ENCODE measurements around the gene MS4A2.
"Not testable (repeated sequence)": the region's sequence is repeated elsewhere in the genome, so short reads cannot be mapped to it uniquely, and the experiment has no call there.

MS4A2 gene

DNA sequence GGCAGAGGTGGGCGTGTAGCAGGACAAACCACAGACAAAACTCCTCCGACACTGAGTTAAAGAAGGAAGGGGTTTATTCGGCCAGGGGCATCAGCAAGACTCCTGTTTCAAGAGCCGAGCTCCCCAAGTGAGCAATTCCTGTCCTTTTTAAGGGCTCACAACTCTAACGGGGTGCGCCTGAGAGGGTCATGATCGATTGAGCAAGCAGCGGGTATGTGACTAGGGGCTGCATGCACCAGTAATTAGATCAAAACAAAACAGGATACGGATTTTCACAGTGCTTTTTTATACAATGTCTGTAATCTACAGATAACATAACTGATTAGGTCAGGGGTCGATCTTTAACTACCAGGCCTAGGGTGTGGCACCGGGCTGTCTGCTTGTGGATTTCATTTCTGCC lies 12.9 kb downstream of the MS4A2 start:
- not testable (repeated sequence) for DNase-seq (ENCODE audit: low read depth)

GRCh38 chr11:60104471-60105115 lies 16.1 kb downstream of the MS4A2 start:
- DNase-seq (ENCODE audit: low read depth), result not testable (repeated sequence)

- not testable (repeated sequence) for DNase-seq (ENCODE audit: low read depth)
Measured at GRCh38 chr11:60108631-60109030, 20.2 kb downstream of the MS4A2 start.

- no peak for DNase-seq (ENCODE audit: low read depth)
Measured at GRCh38 chr11:60111793-60112192, 23.3 kb downstream of the MS4A2 start.

DNA sequence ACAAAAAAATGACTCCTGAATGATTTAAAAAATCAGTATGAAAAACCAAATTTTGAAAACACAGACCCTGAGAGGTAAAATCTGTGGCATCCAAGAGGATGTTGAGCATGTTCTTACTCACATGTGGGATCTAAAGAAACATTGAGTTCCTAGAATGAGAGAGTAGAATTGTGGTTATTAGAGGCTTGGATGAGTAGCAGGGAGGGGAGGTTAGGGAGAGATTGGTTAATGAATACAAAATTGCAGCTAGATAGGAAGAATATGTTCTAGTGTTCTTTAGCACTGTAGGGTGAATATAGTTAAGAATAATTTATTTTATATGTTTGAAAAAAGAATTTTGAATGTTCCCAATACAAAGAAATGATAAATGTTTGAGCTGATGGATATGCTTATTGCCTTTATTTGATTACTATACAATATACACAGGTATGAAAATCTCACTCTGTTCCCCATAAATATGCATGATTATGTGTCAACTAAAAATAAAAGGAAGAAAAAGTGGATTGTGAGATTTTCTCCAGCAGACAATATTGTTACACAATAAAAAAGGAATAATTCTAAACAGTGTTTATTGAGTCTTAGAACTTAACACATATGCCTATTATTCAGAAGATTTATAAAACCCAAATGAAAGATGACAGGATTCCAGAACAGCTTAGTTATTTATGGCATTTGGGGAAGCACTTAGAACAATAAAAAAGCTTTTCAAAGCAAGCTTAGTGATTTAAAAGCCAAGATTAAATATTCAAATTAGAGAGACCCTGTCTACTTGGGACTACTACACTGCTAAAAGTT lies 28.7 kb downstream of the MS4A2 start:
- DNase-seq (ENCODE audit: low read depth), result no peak

- no peak for DNase-seq (ENCODE audit: low read depth)
Measured at GRCh38 chr11:60118338-60118737, 29.9 kb downstream of the MS4A2 start.

DNA sequence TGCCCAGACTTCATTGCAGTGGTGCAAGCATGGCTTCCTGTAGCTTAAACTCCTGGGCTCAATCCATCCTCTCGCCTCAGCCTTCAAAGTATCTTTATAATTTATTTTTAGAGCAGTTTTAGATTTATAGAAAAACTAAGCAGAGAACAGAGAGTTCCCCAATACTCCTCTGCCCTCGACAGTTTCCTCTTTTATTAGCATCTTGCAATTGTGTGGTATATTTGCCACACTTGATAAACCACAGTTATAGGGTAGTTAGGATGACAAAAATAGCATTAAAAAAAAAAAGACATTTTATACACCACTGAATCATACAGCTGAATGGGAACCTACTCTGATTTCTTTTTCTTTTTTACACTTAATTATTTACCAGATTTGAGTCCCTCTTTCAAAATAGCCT lies 31.2 kb downstream of the MS4A2 start:
- no peak for DNase-seq (ENCODE audit: low read depth)

DNA sequence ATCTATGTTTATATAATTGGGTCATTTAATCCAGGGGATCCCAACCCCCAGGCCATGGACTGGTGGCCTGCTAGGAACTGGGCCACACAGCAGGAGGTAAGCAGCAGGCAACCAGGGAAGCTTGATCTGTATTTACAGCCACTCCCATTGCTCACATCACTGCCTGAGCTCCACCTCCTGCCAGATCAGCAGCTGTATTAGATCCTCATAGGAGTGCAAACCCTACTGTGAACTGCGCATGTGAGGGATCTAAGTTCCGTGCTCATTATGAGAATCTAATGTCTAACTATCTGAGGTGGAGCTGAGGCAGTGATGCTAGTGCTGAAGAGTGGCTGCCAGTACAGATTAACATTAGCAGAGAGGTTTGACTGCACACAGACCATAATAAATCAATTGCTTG lies 32.8 kb downstream of the MS4A2 start:
- no peak for DNase-seq (ENCODE audit: low read depth)

GRCh38 chr11:60122414-60123036 lies 34.1 kb downstream of the MS4A2 start:
- no peak for DNase-seq (ENCODE audit: low read depth)

- DNase-seq (ENCODE audit: low read depth), result no peak
Measured at GRCh38 chr11:60124802-60125432, 36.5 kb downstream of the MS4A2 start.

DNA sequence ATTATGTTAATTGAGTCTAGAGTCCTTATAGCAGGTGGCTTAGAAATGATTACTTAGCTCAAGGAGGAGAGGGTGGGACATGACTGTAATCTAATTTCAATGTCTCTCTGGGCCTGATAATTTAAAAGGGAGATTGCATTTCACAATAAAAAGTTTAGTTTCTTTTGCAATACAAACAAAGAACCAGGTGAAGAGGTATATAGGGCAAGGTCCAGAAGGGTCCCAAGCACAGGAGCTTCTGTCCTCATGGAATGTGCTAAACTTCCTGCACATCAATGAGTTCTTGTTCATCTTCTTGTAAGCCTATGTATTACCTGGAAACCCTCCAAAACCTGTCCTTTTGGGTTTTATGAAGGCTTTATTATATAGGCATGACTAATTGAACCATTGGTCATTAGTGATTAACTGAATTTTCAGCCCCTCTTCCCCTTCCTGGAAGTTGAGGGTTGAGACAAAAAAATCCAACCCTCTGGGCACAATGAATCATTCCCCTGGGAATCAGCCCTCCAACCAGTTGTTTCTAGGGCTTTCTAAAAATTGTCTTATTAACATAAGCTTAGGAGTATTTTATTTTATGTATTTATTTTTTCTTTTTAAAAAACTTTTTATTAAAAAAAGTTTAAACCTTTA lies 37.6 kb downstream of the MS4A2 start:
- DNase-seq (ENCODE audit: low read depth), result no peak

GRCh38 chr11:60127311-60127811 lies 38.9 kb downstream of the MS4A2 start:
- DNase-seq (ENCODE audit: low read depth), result no peak

GRCh38 chr11:60128376-60128775 lies 39.9 kb downstream of the MS4A2 start:
- no peak for DNase-seq (ENCODE audit: low read depth)

GRCh38 chr11:60128866-60129265 lies 40.4 kb downstream of the MS4A2 start:
- DNase-seq (ENCODE audit: low read depth), result not testable (repeated sequence)

- DNase-seq (ENCODE audit: low read depth), result no peak
Measured at GRCh38 chr11:60129853-60130252, 41.4 kb downstream of the MS4A2 start.

- no peak for DNase-seq (ENCODE audit: low read depth)
Measured at GRCh38 chr11:60130496-60130895, 42.0 kb downstream of the MS4A2 start.

GRCh38 chr11:60131912-60132311 lies 43.4 kb downstream of the MS4A2 start:
- DNase-seq (ENCODE audit: low read depth), result no peak

- DNase-seq (ENCODE audit: low read depth), result no peak
Measured at GRCh38 chr11:60133917-60134316, 45.5 kb downstream of the MS4A2 start.

DNA sequence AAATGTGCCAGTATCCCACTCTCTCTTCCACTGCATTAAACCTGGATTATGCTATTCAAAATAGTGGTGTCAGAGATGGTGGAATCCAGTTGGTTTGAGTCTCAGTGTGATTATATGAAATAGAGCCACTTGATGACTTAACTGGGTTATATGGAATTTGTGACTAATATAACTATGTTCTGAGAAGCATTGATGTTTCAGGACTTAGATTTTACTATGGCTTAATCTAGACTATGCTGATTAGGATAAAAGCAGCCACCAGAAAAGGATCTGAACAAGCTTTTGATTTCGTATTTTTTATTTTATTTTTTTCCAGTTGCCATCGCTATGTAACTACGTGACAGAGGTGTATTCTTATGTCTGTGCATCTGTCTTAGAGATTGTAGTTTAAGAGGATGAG lies 55.3 kb downstream of the MS4A2 start:
- no peak for DNase-seq (ENCODE audit: low read depth)

- DNase-seq (ENCODE audit: low read depth), result no peak
Measured at GRCh38 chr11:60145677-60146076, 57.2 kb downstream of the MS4A2 start.
